GM15510 (cell line): Measurements from ENCODE around the gene ZNF263.

Experiments
- POLR2A ChIP-seq: IDR thresholded peaks from 3 replicates; pipeline ENCODE4 v1.6.1; 2011; ENCODE audit warnings: borderline replicate concordance; ENCODE audit not compliant: insufficient read length; ENCODE audit errors: extremely low read depth

The ZNF263 gene

DNA sequence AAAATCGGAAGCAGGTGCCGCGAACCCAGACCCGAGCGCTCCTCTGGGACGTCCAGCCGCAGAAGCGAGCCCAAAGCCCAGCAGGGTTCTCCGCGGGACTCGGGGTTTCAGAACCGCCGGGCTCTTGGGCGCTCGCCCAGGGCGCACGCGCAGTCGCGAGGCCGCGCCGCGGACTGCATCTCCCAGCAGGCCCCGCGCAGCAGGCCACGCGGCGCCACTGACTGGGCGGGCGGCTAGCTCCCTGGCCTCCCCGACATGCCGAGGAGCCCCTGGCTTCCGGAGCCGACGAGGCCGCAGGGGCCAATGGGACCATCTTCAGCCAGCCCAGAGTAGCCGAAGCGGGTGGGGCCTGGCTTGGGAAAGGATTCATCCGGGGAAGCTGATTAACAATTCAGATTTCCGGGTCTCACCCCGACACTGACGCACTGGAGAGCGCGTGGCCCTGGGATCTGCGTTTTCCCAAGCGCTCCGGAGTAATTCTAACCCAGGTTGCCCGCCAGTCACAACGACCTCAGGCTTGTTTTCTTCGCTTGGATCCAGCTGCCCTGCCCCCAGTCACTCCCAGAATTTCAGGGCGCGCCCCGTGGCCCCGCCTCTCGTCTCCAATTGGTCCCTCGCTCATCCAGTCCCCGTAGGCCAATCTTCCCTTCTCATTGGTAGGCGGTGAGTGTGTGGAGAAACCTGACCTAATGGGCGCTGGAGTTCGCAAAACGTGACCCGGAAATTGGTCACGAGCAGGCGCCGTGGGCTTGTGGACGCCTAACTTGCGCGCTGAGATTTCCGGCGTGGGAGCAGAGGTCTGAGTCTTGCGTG is at the start of gene ZNF263:
Gene ZNF263, plus strand, starts transcription at position 762 of the 813 bp plus-strand sequence. CDS start 328 bp downstream, outside the sequence.
- peak; percentile 65 for TF ChIP-seq POLR2A

DNA sequence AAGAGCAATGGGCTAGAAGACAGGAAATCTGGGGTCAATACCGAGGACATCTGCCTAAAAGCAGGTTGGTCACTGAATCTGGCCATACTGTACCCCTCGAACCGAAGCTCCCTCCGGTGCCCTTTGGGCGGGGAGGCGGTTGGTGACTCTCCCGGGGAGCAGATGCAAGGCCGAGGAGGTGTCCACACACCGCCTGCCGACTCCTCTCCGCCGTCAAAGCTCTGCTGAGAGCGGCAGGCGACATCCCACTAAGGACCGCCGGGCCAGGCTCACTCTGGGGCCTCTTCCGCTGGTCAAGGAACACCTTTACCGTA is 48.8 kb upstream of the ZNF263 start:
- no peak for TF ChIP-seq POLR2A

DNA sequence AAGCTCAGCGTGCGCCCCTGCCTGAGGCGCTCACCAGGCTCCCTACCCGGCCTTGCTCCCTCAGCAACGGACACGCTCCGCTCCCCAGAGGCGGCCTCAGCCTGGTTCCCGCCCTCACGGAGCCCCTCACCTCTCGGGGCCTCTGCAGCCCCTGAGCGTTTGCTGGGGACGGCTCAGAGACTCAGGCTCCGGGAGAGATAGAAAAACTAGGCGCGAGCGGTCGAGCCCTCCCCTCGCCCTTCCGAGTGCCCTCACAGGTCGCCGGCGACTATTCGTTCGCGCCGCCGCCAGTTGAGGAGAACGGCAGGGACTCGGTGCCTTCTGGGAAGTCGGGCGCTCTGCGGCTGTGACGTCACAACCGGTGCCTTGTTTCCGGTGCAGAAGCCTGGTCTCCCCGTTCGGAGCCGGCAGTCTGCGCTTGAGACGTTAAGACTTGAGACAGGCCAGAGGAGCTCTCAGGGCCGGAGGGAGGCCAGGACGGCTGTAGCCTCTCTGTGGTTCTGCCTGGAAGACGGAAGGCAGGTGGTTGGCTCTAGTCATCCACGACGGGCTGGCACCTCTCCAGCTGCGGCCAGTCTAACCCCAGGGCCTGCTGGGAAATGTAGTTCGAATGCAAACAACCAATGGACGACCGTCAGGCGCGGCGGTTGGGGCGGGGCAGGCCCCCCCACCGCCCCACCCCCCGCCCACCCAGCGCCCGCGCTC is 48.3 kb upstream of the ZNF263 start, which contains the start of gene ZNF200:
Gene ZNF200, minus strand, starts transcription at position 302 of the 705 bp plus-strand sequence. CDS start 1,403 bp downstream, outside the sequence.
- peak; percentile 83 for TF ChIP-seq POLR2A

DNA sequence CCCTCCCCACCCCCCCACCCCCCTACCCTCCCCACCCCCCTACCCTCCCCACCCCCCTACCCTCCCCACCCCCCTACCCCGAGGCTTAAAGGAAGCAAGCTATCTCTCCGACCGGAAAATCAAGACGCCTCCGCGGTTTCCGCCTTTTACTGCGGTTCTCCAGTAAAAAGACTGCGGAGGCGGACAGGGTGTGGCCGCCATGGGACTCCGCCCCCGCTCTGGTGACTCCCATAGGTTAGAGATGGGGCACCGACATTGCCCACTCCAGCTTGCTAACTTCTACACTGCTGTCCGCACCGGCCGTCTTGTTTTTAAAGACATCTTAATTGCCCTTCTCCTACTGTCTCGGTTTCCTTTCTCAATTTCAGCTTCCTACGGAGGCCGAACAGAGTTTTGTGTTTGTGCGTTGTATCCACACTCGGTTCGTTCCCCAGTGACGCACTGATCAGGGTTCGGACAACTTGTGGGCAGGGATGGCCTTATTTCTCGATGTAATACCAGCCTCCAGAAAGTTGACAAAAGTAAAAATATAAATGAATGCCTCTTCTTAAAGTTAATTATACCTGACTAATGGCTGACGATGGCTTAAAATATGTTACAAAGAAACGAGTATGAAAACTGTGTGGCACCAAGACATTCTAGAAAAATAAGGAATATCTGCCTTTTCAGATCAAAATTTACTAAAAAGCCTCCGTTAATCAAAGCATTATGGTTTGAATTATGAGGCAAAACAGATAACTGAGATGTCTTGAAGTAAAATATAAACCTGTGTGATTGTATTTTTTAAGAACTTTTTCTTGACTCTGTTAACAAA is 47.2 kb upstream of the ZNF263 start:
- no peak for TF ChIP-seq POLR2A

DNA sequence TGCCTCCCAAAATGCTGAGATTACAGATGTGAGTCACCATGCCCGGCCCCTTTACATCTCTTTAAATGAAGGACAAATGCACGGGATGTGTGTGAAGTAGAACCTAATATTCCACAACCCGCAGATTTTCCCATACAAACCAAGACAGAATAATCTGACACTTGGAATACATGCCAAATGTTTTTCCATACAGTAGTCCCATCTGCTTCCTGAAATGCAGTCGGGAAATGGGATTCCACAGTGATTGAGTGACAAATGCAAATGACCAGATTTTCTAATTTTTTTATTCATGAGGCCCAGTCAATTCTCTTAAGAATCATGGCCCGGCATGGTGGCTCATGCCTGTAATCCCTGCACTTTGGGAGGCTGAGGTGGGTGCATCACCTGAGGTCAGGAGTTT is 41.5 kb upstream of the ZNF263 start:
- TF ChIP-seq POLR2A, result no peak

DNA sequence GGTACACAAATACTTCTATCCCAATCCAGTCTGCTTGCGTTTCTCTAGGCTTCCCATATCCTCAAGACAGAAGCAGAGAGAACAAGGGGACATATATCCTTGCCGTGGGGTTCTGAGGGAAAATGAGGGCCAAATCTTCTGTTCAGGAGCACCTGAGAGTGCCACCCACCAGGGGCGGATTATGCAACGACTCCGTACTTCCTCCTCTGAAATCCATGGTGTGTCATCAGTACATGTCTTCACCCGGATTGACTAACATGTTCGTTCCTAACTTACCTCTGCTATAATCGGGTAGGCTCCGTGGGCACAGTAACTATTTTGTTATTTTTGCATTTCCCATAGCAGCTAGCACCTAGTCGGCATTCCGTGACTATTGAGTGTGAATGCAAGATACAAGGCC is 40.6 kb upstream of the ZNF263 start:
- TF ChIP-seq POLR2A, result no peak

DNA sequence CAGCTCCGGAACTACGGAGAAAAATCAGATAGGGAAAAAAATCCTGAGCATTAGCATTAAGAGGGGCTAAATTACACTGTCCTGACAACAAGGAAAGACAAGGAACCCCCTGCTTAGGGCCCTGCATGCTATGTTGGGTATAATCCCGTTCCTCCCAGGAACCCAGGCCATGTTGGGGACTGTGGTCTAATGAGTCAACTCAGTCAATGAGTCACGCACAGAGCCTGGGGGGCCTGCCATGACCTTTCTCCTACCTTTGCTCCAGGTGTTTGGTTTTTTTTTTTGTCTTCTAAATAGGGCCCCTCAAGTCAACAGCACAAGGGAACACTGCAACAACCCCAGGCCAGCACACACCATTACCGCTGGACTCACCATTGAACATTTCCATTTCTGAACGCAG is 39.4 kb upstream of the ZNF263 start:
- TF ChIP-seq POLR2A, result no peak

DNA sequence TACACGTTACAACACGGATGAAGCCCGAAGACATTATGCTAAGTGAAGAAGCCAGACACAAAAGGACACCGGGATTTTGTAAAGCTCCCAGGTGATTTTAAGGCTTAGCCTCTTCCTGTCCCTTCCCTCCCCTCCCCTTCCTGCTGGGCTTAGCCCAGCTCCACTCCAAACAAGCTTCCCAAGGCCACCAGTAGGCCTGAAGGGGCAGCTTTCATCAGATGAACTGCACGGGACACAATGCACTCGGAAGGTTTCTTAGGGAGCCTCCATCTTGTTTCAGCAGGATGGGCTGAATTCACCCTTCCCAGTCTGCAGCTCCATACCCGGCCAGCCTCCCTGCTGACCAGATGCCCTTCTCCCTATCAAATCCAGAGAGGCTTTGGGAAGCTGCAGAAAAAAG is 37.3 kb upstream of the ZNF263 start:
- TF ChIP-seq POLR2A, result no peak

DNA sequence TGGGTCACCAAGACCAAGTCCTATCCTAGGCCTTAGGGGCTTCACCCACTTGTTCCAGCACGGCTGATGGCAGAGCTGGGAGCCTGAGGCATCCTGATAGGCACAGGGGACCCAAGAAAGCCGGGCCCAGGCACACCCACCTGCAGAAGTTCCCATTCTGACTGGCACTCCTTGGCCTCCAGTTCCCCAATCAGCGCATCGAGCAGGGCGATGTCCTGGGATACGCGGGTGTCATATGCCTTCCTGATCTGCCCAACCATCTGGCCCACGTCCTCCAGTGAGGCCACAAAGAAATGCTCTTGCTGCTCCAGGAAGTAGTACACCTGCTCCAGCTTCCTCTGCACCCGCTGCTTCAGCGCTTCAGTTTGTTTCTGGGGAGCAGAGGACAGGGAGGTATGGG is 36.4 kb upstream of the ZNF263 start:
- TF ChIP-seq POLR2A, result no peak

DNA sequence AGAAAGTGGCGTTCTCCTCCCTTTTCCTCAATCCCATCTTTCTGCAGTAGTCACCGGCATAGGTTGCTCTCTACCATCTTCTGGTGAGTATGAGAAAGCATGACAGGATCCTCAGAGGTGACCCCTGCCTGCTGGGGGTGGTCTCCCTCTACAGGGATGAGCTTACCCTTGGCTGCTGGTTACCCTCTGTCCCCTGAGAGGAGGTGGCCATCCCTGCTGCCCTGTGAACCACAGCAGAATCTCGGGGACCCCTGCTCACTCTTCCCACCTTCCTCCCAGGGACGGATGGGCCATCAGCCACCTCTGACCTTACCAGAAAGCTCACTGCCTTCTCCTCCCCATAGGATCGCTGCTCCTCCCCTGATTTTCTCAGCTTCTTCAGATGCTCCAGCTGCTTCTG is 34.7 kb upstream of the ZNF263 start:
- TF ChIP-seq POLR2A, result no peak

DNA sequence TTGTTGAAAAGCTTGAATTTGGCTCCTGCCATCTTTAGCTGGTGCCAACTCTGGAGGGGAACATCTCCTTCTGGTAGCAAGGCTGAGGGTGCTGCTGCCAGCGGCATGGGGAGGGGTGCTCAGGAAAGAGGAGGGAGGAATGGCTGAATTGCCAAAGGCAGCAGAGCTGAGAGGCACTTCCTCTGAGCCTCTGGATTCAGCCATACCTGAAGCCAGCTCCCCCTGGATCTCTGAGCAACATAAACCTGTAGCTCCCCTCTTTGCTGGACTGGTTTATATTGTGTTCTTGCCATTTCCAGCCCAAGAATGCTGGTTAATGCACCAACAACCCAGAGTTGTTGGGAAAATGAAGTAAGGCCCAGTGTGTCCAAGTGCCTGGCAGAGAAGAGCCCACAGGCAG is 34.3 kb upstream of the ZNF263 start:
- no peak for TF ChIP-seq POLR2A

DNA sequence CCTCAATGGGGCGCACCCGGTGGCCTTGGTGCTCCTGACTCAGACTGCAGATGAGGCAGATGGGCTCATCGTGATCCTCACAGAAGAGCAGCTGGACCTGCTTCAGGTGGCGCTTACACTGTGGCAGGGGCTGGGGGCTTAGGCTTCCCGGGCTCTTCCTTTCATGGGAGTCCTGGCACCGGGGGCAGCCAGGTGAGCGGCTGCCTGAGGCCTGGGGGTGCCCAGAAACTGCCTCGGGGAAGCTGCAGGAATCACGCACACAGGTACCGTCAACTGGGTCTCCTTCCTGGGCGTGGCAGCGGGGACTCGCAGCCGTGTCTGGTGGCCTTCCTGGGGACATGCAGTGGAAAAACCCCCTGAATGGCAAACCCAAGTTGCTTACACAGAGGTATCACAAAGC is 33.8 kb upstream of the ZNF263 start:
- no peak for TF ChIP-seq POLR2A

DNA sequence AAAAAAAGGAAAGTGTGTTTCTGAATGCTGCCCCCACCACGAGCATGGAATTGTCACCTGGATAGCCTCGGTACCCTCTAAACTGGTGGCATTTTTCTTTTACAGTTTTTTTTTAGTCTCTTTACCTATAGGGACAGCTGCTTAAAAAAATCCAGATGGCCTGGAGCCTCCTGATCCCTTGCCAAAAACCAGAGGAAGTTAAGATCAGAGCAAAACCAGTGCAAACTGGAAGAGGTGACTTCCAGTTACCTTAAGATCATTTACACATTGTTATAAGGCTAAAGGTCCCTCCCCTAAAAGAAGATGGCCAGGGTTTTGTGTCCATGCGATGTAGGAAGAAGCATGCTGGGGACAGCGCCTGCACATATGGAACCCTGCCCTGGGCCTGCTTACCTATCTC is 30.3 kb upstream of the ZNF263 start:
- TF ChIP-seq POLR2A, result no peak

DNA sequence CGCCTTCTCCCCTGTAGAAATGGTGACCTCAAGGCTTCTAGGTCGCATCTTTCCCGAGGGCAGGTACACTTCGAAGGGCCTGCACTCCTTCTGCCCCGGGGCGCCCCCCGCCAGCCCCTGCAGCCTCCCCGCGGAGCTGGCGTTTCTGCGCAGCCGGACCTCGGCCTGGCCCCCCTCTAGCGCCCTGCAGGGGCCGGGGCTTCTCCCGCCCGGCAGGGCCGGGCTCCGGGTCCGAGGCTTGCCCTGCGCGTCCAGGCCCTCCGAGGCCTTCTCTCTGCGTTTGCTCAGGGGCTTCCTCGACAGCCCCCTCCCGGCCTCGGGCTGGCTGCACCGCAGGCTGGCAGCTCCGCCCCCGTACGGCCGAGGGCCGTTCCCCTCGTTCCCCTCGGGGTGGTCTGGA is 29.0 kb upstream of the ZNF263 start:
- TF ChIP-seq POLR2A, result no peak

DNA sequence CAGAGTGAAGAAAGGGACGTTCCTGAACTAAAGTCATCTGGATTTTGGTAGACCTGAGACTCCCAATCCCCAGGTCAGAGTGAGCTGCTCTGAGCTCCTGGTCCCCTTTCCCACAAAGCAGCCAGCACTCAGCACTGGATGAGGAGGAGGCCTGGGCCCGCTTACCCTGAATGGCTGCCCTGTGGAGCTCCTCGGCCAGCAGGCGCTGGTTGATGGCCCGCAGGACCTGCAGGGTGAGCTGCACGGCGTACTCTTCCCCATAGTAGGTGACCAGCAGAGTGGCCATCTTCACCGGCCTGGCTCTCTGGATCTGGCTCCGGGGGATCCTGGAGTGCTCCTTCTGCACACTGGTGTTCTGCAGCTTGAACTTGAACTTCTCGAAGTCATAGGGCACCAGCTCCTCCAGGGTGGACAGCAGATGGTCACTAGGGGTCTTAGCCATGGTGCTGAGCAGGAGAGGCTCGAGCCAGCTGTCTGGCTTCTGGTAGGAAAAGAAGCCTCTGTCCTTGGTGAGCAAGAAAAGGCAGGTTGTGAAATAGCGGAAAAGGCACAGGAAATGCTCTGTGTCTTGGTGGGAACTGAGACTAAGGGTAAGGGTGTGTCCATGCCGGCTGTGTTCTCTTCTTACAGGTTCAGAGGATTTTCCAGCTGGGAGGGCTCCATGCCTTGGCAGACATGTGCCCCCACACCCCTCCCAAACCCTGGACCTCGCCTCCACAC is 27.0 kb upstream of the ZNF263 start, which contains the start of gene MEFV:
Gene MEFV, minus strand, starts transcription at position 488 of the 720 bp plus-strand sequence. Its CDS starts 46 bp downstream, at position 442.
- no peak for TF ChIP-seq POLR2A

DNA sequence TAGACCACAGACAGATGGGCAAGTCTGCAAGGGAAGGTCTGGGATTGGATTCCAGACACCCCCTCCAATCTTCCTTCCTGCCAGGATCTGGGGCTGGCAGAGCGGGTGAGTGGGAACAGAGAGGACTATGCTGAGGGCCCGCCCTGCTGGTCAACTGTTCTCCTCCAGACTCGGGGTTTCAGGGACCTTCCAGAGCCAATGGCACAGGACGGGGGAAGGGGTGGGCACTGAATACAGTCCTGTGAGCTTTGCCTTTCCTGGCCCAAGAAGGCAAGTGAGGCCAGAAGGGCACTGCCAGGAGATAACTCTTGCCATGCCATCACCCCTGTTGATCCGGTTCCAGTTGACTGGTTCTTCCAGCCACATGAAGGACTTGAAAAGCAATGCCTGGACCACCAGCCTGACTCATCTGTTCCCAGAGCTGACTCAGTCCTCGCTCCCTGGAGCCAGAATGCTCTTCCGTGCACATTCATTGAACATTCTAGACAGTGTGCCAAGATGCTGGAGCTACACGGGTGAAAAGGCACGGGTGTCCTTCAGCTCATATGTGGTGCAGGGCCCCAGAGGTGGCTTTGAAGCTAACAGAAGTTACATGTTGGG is 26.3 kb upstream of the ZNF263 start:
- TF ChIP-seq POLR2A, result no peak
